HCT116 (cell line): ENCODE measurements around the gene IBA57. TPM values are rescaled to one million over a fixed set of nuclear protein-coding genes. Genes with fewer than 3 reads are reported as not detected.

Experiments used
- ATAC-seq: fragments of 200-7000 bp; cut with Tn5 transposase; 2 replicates; pipeline ENCODE4 v1.9.1; 2020; ENCODE audit warnings: mild to moderate bottlenecking, moderate library complexity
- BruUV-seq: library from RNA; stranded (reverse); fragments of 400-500 nt; replicated peaks from 2 replicates; lab custom pipeline; 2021; lab: Mats Ljungman, UMichigan
- CTCF ChIA-PET: fragments of 300-600 bp; sonication (Branson Sonifier 250); formaldehyde crosslinking; loops from one replicate; lab custom pipeline; 2021; ENCODE audit warnings: antibody characterized with exemption; lab: Charles Lee
- POLR2A ChIA-PET: fragments of 300-600, 350-600 bp; sonication (Branson Sonifier 250); formaldehyde crosslinking; loops from one replicate; lab custom pipeline; 2021; ENCODE audit warnings: antibody characterized with exemption; lab: Charles Lee
- RAD21 ChIA-PET, 2 experiments: fragments of 300-600 bp; sonication (Branson Sonifier 250); formaldehyde crosslinking; loops; one replicate each; lab custom pipeline; 2023; ENCODE audit warnings: low total read pairs in 2 of 2; ENCODE audit not compliant: uncharacterized antibody in 2 of 2, unreplicated experiment in 2 of 2, low non-redundant PET in 1 of 2; lab: Charles Lee
- DNase-seq: peaks from one replicate; pipeline ENCODE4 v3.0.0-alpha.2; 2010; ENCODE audit warnings: low read depth, low spot score
- H2AFZ ChIP-seq: fragments of 200-600 bp; shearing (Covaris generic), sonication (generic); 2 replicates; pipeline ENCODE4 v1.6.1; 2017; ENCODE audit warnings: low read depth, mixed run types, mixed read lengths, antibody characterized with exemption, low read length; ENCODE audit not compliant: poor library complexity, severe bottlenecking
- H3K27ac ChIP-seq: 2 replicates; pipeline ENCODE4 v1.5.1; 2012; ENCODE audit warnings: low read depth, low read length
- H3K27me3 ChIP-seq: fragments of 200-600 bp; sonication (generic); 2 replicates; pipeline ENCODE4 v1.6.1; 2016; ENCODE audit warnings: mixed run types, low read length, mixed read lengths; ENCODE audit not compliant: insufficient read depth
- H3K36me3 ChIP-seq, 2 experiments: fragments of 200-500 bp in 1 of 2; fragments of 200-600 bp in 1 of 2; sonication (Bioruptor generic) in 1 of 2; sonication (generic) in 1 of 2; 2 replicates each; pipeline versions ENCODE4 v1.5.1 to v1.6.1; 2014 to 2016; ENCODE audit warnings: low read length in 2 of 2, inconsistent platforms in 1 of 2, mixed read lengths in 1 of 2, mixed run types in 1 of 2; ENCODE audit not compliant: insufficient read depth in 2 of 2, control insufficient read depth in 1 of 2
- H3K4me1 ChIP-seq, 2 experiments: fragments of 200-600 bp in 1 of 2; sonication (generic) in 1 of 2; 2 replicates each; pipeline versions ENCODE4 v1.5.1 to v1.6.1; 2012 to 2017; ENCODE audit warnings: low read length in 2 of 2, inconsistent platforms in 1 of 2, mild to moderate bottlenecking in 1 of 2, mixed read lengths in 1 of 2, mixed run types in 1 of 2, moderate library complexity in 1 of 2; ENCODE audit not compliant: insufficient read depth in 2 of 2, control insufficient read depth in 1 of 2
- H3K4me2 ChIP-seq: fragments of 200-600 bp; sonication (generic); 2 replicates; pipeline ENCODE4 v1.6.1; 2017; ENCODE audit warnings: mixed run types, low read length, mixed read lengths
- H3K4me3 ChIP-seq, 2 experiments: fragments of 200-600 bp in 1 of 2; sonication (generic) in 1 of 2; replicated peaks in 1 of 2; 2 replicates each; pipeline ENCODE4 v1.5.1; 2011 to 2016; ENCODE audit warnings: low read length in 2 of 2, control low read depth in 1 of 2, low read depth in 1 of 2, mild to moderate bottlenecking in 1 of 2, mixed read lengths in 1 of 2, mixed run types in 1 of 2
- H3K79me2 ChIP-seq: fragments of 200-600 bp; sonication (generic); 2 replicates; pipeline ENCODE4 v1.6.1; 2017; ENCODE audit warnings: mild to moderate bottlenecking, mixed run types, low read length, moderate library complexity, mixed read lengths; ENCODE audit not compliant: insufficient read depth
- H3K9ac ChIP-seq: fragments of 200-600 bp; sonication (generic); 2 replicates; pipeline ENCODE4 v1.6.1; 2016; ENCODE audit warnings: low read length, mixed read lengths
- H3K9me2 ChIP-seq: fragments of 200-600 bp; sonication (generic), shearing (Covaris generic); 2 replicates; pipeline ENCODE4 v1.6.1; 2017; ENCODE audit warnings: mixed run types, mild to moderate bottlenecking, moderate library complexity; ENCODE audit not compliant: insufficient read depth
- H3K9me3 ChIP-seq, 2 experiments: fragments of 200-500 bp in 1 of 2; fragments of 200-600 bp in 1 of 2; sonication (Bioruptor generic) in 1 of 2; sonication (generic) in 1 of 2; 2 replicates each; pipeline ENCODE4 v1.6.1; 2014 to 2017; ENCODE audit warnings: low read length in 2 of 2, mixed read lengths in 2 of 2, inconsistent platforms in 1 of 2, low read depth in 1 of 2, mild to moderate bottlenecking in 1 of 2, mixed run types in 1 of 2, moderate library complexity in 1 of 2; ENCODE audit not compliant: control insufficient read depth in 1 of 2, insufficient read depth in 1 of 2
- H4K20me1 ChIP-seq: fragments of 200-600 bp; sonication (generic), shearing (Covaris generic); 2 replicates; pipeline ENCODE4 v1.6.1; 2017; ENCODE audit warnings: mixed run types, mild to moderate bottlenecking, moderate library complexity; ENCODE audit not compliant: insufficient read depth
- POLR2AphosphoS5 ChIP-seq: IDR thresholded peaks from 2 replicates; pipeline ENCODE4 v1.6.1; 2011; ENCODE audit warnings: mild to moderate bottlenecking, low read depth, low read length, moderate library complexity
- RAD21 ChIP-seq: IDR thresholded peaks from 2 replicates; pipeline ENCODE4 v1.6.1; 2012; ENCODE audit warnings: low read depth, mild to moderate bottlenecking
- SP1 ChIP-seq: IDR thresholded peaks from 2 replicates; pipeline ENCODE4 v1.6.1; 2012; ENCODE audit warnings: low read depth
- ZNF274 ChIP-seq: fragments of 200-500 bp; sonication (Bioruptor generic); IDR thresholded peaks from 2 replicates; pipeline ENCODE4 v1.6.1; 2014; ENCODE audit warnings: mild to moderate bottlenecking, low read depth, low read length, inconsistent platforms
- intact Hi-C: fragments of 100-400 bp; cut with micrococcal nuclease; formaldehyde crosslinking; loops from 2 replicates; pipeline ENCODE4 v1.10.0; 2022
- total RNA-seq: library from RNA; stranded (reverse); gene quantifications from one replicate; pipeline ENCODE4 v1.2.1, GENCODE V29; 2021; ENCODE audit not compliant: unreplicated experiment
- TF ChIP-seq, protein P1 (sequence below): IDR thresholded peaks from 2 replicates; pipeline ENCODE4 v1.6.1; 2012
- TF ChIP-seq, protein P2 (sequence below): IDR thresholded peaks from 2 replicates; pipeline ENCODE4 v1.6.1; 2011; ENCODE audit warnings: mild to moderate bottlenecking, low read length, moderate library complexity; ENCODE audit not compliant: insufficient replicate concordance; ENCODE audit errors: extremely low read depth
- TF ChIP-seq, protein P3 (sequence below): IDR thresholded peaks from 2 replicates; pipeline ENCODE4 v1.6.1; 2012

IBA57 gene
- total RNA-seq, 1 experiment from 2014 or later = 11.6 TPM

DNA sequence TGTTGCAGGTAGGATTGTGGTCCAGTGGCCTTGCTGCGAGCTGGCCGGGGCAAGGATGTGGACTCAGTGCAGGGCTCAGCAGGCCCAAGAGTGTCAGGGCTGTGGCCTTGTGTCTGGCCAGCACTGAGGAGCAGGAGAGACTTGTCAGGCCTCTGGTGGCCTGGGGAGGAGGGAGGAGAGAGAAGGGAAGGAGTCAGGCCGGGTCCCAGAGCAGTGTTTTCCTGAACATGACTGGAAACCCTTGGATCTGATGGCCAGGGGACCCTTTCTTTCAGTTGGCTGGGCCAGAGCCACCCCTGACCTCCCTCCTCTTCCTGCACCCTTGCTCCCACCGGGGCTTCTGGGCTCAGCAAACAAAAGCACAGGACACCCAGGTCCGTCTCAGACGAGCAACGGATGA is 5.1 kb downstream of the IBA57 start:
- H3K79me2 ChIP-seq = peaks cover 29% of the 10 kb centered on the region
- ATAC-seq (no peak), DNase-seq (no peak)
- H4K20me1 ChIP-seq = no peaks in the 10 kb centered on the region
- no TSS peak for BruUV-seq
- H2AFZ ChIP-seq = no peak overlapping the region
- RAD21 ChIA-PET = no interaction called here
- no peaks in the 10 kb centered on the region for H3K27me3 ChIP-seq
- no peak overlapping the region for H3K9ac ChIP-seq
- no peak overlapping the region for H3K4me3 ChIP-seq
- intact Hi-C loops = no loop called here
- no peaks in the 10 kb centered on the region for H3K9me2 ChIP-seq
- H3K9me3 ChIP-seq = no peaks in the 10 kb centered on the region
- peaks cover 11 to 27% of the 10 kb centered on the region in 2 experiments for H3K4me1 ChIP-seq
- CTCF ChIA-PET = no interaction called here
- no peak overlapping the region for H3K4me2 ChIP-seq
- POLR2A ChIA-PET = no interaction called here
- TF ChIP-seq, protein P1, sequence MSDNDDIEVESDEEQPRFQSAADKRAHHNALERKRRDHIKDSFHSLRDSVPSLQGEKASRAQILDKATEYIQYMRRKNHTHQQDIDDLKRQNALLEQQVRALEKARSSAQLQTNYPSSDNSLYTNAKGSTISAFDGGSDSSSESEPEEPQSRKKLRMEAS = no peak
- TF ChIP-seq, protein P2, sequence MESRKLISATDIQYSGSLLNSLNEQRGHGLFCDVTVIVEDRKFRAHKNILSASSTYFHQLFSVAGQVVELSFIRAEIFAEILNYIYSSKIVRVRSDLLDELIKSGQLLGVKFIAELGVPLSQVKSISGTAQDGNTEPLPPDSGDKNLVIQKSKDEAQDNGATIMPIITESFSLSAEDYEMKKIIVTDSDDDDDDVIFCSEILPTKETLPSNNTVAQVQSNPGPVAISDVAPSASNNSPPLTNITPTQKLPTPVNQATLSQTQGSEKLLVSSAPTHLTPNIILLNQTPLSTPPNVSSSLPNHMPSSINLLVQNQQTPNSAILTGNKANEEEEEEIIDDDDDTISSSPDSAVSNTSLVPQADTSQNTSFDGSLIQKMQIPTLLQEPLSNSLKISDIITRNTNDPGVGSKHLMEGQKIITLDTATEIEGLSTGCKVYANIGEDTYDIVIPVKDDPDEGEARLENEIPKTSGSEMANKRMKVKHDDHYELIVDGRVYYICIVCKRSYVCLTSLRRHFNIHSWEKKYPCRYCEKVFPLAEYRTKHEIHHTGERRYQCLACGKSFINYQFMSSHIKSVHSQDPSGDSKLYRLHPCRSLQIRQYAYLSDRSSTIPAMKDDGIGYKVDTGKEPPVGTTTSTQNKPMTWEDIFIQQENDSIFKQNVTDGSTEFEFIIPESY = no peak
- TF ChIP-seq ZNF274 (no peak), SP1 (no peak), RAD21 (no peak), POLR2AphosphoS5 (no peak)
- TF ChIP-seq, protein P3, sequence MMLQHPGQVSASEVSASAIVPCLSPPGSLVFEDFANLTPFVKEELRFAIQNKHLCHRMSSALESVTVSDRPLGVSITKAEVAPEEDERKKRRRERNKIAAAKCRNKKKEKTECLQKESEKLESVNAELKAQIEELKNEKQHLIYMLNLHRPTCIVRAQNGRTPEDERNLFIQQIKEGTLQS = no peak
- no peak overlapping the region for H3K27ac ChIP-seq
- H3K36me3 ChIP-seq = no peaks in the 10 kb centered on the region
